ENCODE measurements around the gene TBC1D8.

- TF ChIP-seq CTCF (IDR thresholded peaks at IDR 0.05) (no peak), POLR2A (IDR thresholded peaks at IDR 0.05) (no peak)
These were observed 39.0 kb downstream of the TBC1D8 start for GRCh38 chr2:101111917-101112771.

Measured in testis (tissue), 2 donors.